ENCODE results near the gene MAEA.

The MAEA gene

GRCh38 chr4:1382776-1383727, 93.4 kb downstream of the MAEA start:
- no peak for DNase-seq

- DNase-seq = no peak
These were observed 94.3 kb downstream of the MAEA start for GRCh38 chr4:1383728-1384591.

- no peak for DNase-seq
These were observed 95.1 kb downstream of the MAEA start for GRCh38 chr4:1384675-1385372.

GRCh38 chr4:1385373-1386340, 96.0 kb downstream of the MAEA start:
- no peak for DNase-seq

Data from NCI-H1048 (cell line).